SH-SY5Y (cell line): Measurements from ENCODE around the gene IGSF3.

Experiments used
- GATA2 ChIP-seq: IDR thresholded peaks from 2 replicates; pipeline ENCODE4 v1.6.1; 2011; ENCODE audit warnings: mild to moderate bottlenecking, low read depth, low read length
- GATA3 ChIP-seq: IDR thresholded peaks from 2 replicates; pipeline ENCODE4 v1.6.1; 2011; ENCODE audit warnings: low read depth, mild to moderate bottlenecking, low read length, moderate library complexity

- TF ChIP-seq GATA2 (peak; percentile 66; the same call in 1 of the 2 replicates), GATA3 (no peak)
These were observed 40.8 kb upstream of the IGSF3 start for GRCh38 chr1:116708255-116708900.
